Smooth muscle cell (in vitro differentiated cells): ENCODE data around the gene CARD10. TPM values are rescaled to one million over a fixed set of nuclear protein-coding genes. Genes with fewer than 3 reads are reported as not detected.

Experiments used
- DNase-seq: peaks from one replicate; lab custom pipeline; 2025; ENCODE audit not compliant: unreplicated experiment; lab: John Stamatoyannopoulos, UW
- H2AFZ ChIP-seq: fragments of 200-600 bp; sonication (generic); 2 replicates; pipeline ENCODE4 v1.6.0; 2016; ENCODE audit warnings: antibody characterized with exemption, low read depth, mild to moderate bottlenecking
- H3F3A ChIP-seq: fragments of 200-600 bp; sonication (generic); 2 replicates; pipeline ENCODE4 v1.6.0; 2017; ENCODE audit warnings: antibody characterized with exemption, low read depth
- H3K27ac ChIP-seq: fragments of 200-600 bp; sonication (generic); 2 replicates; pipeline ENCODE4 v1.5.1; 2016; ENCODE audit warnings: low read depth, mild to moderate bottlenecking
- H3K27me3 ChIP-seq: fragments of 200-600 bp; sonication (generic); 2 replicates; pipeline ENCODE4 v1.6.1; 2016; ENCODE audit warnings: low read depth, mild to moderate bottlenecking
- H3K36me3 ChIP-seq: fragments of 200-600 bp; sonication (generic); 2 replicates; pipeline ENCODE4 v1.5.1; 2016; ENCODE audit warnings: low read depth
- H3K4me1 ChIP-seq: fragments of 200-600 bp; sonication (generic); 2 replicates; pipeline ENCODE4 v1.5.1; 2016; ENCODE audit warnings: low read depth
- H3K4me2 ChIP-seq: fragments of 200-600 bp; sonication (generic); 2 replicates; pipeline ENCODE4 v1.6.0; 2016; ENCODE audit warnings: mild to moderate bottlenecking
- H3K4me3 ChIP-seq: fragments of 200-600 bp; sonication (generic); 2 replicates; pipeline ENCODE4 v1.5.1; 2016; ENCODE audit warnings: mild to moderate bottlenecking
- H3K79me2 ChIP-seq: fragments of 200-600 bp; sonication (generic); 2 replicates; pipeline ENCODE4 v1.6.0; 2016; ENCODE audit warnings: low read depth, mild to moderate bottlenecking
- H3K9ac ChIP-seq: fragments of 200-600 bp; sonication (generic); 2 replicates; pipeline ENCODE4 v1.6.0; 2016; ENCODE audit warnings: low read depth
- H3K9me3 ChIP-seq: fragments of 200-600 bp; sonication (generic); replicated peaks from 2 replicates; pipeline ENCODE4 v1.5.1; 2016; ENCODE audit warnings: low read depth
- H4K20me1 ChIP-seq: fragments of 200-600 bp; sonication (generic); 2 replicates; pipeline ENCODE4 v1.6.0; 2016; ENCODE audit warnings: low read depth
- WGBS: methylation state at CpG from one replicate; pipeline ENCODE4 v1.1.7; 2016; ENCODE audit warnings: low lambda C conversion rate; 5-methylcytosine and 5-hydroxymethylcytosine counted together
- polyA plus RNA-seq: library from polyadenylated mRNA; unstranded; fragments of >200 nt; fragmentation: Nextera tagmentation; extraction: Ambion mirVana; gene quantifications from 2 replicates; pipeline ENCODE4 v1.2.1, GENCODE V29; 2016
- total RNA-seq: library from RNA; depleted of rRNA; stranded (reverse); fragments of >200 nt; gene quantifications from 2 replicates; pipeline ENCODE4 v1.2.3, GENCODE V29; 2014
- TF ChIP-seq, protein P1 (sequence below): fragments of 200-600 bp; sonication (generic); IDR thresholded peaks from 2 replicates; pipeline ENCODE4 v1.5.1; 2017; ENCODE audit warnings: borderline replicate concordance, mild to moderate bottlenecking, antibody characterized with exemption; ENCODE audit not compliant: insufficient read depth, poor library complexity, severe bottlenecking

Gene CARD10
- total and polyA plus RNA-seq, 2 experiments from 2014 or later = 2.3 to 6.0 TPM

DNA sequence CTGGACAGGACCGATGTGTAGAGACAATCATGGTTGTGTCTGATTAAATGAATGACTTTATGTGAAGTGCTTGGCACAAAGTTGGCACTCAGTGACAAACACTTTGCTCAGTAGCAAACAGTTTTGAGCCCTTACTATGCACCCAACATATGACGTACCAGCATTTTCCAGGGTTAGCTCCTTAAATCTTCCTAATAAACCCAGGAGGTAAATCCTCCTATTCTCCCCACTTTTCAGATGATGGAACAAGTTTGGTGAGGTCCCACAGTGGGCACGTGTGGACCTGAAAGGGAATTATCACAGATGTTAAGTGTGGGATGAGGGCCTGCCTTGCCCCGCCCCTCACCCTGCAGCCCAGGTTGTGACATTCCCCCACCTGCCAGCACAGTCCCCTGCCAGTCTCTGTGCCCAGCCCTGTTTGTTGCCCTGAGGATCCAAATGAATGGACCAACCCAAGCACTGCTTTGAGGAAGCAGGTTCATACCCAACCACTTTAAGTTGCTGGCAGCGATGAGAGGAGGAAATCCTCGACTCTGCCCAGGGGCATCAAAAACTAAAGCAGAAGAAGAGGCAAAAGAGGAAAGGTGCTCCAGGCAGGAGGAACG lies 6.6 kb upstream of the CARD10 start:
- Histone ChIP-seq H3K9ac (no peak overlapping the region), H3K36me3 (no peaks in the 10 kb centered on the region)

DNA sequence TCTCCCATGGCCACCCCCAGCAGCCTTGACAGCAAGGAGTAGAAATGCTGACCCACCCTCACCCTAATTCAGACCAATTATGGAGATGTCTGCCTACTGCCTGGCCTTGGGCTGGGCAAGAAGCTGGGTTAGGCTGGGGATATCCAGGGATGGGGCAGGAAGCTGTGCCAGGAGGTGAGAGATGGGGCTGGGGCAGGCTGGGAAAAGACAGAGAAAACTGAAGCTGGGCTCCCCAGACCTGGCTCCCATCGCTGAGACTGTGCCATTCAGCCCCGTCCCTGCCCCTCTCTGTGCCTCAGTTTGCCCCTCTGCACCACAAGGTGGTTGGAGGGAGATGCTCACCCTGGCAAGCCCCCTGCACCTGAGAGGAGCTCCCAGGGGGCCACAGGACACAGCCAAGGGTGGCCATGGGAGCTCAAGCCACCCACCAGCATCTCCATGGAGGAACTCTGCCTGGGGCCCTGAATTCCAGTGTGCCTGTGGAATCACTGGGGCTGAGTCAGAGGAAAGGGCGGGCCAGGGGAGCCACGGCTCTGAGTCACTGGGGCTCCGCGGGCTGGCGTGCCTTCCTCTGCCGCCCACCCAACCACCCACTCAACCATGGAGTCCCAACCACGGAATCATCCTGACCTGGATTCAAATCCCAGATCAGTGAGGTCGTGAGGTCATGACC lies 6.0 kb upstream of the CARD10 start:
- Histone ChIP-seq H3F3A (peaks cover under 1% of the 10 kb centered on the region), H3K4me3 (no peak overlapping the region), H3K4me2 (peak overlapping the region; percentile 70), H3K9me3 (no peaks in the 10 kb centered on the region), H3K9ac (peak overlapping the region; percentile 67), H3K79me2 (no peaks in the 10 kb centered on the region), H2AFZ (no peak overlapping the region), H3K4me1 (peaks cover 7% of the 10 kb centered on the region), H4K20me1 (no peaks in the 10 kb centered on the region), H3K36me3 (no peaks in the 10 kb centered on the region), H3K27me3 (no peaks in the 10 kb centered on the region), H3K27ac (peak overlapping the region; percentile 72)
- TF ChIP-seq, protein P1, sequence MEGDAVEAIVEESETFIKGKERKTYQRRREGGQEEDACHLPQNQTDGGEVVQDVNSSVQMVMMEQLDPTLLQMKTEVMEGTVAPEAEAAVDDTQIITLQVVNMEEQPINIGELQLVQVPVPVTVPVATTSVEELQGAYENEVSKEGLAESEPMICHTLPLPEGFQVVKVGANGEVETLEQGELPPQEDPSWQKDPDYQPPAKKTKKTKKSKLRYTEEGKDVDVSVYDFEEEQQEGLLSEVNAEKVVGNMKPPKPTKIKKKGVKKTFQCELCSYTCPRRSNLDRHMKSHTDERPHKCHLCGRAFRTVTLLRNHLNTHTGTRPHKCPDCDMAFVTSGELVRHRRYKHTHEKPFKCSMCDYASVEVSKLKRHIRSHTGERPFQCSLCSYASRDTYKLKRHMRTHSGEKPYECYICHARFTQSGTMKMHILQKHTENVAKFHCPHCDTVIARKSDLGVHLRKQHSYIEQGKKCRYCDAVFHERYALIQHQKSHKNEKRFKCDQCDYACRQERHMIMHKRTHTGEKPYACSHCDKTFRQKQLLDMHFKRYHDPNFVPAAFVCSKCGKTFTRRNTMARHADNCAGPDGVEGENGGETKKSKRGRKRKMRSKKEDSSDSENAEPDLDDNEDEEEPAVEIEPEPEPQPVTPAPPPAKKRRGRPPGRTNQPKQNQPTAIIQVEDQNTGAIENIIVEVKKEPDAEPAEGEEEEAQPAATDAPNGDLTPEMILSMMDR = no peak
- DNase-seq = peak; percentile 30
- WGBS = 31% methylated on average over 10 of the region's 10 CpGs

More for the DNA sequence above, 6.6 kb upstream of the CARD10 start:
- H3K79me2 ChIP-seq = no peaks in the 10 kb centered on the region
- no peak overlapping the region for H2AFZ ChIP-seq
- no peaks in the 10 kb centered on the region for H3F3A ChIP-seq
- peaks cover 7% of the 10 kb centered on the region for H3K4me1 ChIP-seq
- H3K4me2 ChIP-seq = peak overlapping the region; percentile 70
- no peaks in the 10 kb centered on the region for H3K9me3 ChIP-seq
- H3K27ac ChIP-seq = peak overlapping the region; percentile 72
- no peaks in the 10 kb centered on the region for H3K27me3 ChIP-seq
- TF ChIP-seq, protein P1 = no peak
- no peak overlapping the region for H3K4me3 ChIP-seq
- DNase-seq = no peak
- no peaks in the 10 kb centered on the region for H4K20me1 ChIP-seq
- WGBS = 79% methylated on average over 7 of the region's 7 CpGs

DNA sequence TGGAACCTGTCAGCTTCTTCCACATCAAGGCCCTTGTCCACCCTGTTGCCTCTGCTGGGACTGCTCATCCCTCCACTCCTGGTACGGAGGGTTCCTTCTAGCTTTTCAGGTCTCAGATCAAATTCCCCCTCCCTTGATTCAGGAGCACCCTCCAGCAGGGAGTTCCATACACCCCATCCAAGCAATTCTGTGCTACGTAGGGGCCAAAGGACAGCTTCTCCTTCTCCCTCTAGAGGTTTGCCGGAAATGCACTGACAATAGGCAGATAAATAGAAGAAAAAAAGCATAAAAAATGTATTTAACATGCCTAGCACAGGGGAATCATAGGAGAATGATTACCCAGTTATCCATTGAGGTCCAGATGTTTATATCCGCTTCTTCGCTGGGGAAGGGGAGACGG lies 3.3 kb upstream of the CARD10 start:
- no peak overlapping the region for H3K27ac ChIP-seq
- no peak overlapping the region for H3K9ac ChIP-seq
- H3K4me3 ChIP-seq = no peak overlapping the region
- H3F3A ChIP-seq = peaks cover 6% of the 10 kb centered on the region
- H4K20me1 ChIP-seq = no peaks in the 10 kb centered on the region
- H3K79me2 ChIP-seq = no peaks in the 10 kb centered on the region
- H3K4me2 ChIP-seq = no peak overlapping the region
- no peaks in the 10 kb centered on the region for H3K27me3 ChIP-seq
- no peaks in the 10 kb centered on the region for H3K36me3 ChIP-seq
- no peak overlapping the region for H2AFZ ChIP-seq
- no peak for DNase-seq
- TF ChIP-seq, protein P1 = no peak
- WGBS = 88% methylated on average over 6 of the region's 6 CpGs
- peaks cover 7% of the 10 kb centered on the region for H3K4me1 ChIP-seq
- H3K9me3 ChIP-seq = no peaks in the 10 kb centered on the region
